ENCODE measurements around the gene NDUFB2. TPM values are rescaled to one million over a fixed set of nuclear protein-coding genes. Genes with fewer than 3 reads are reported as not detected.
"Not testable (repeated sequence)": the region's sequence is repeated elsewhere in the genome, so short reads cannot be mapped to it uniquely, and the experiment has no call there.

Gene NDUFB2
- total RNA-seq, 1 experiment from 2014 or later, result 296 TPM

- BruUV-seq (replicated peaks), result no TSS peak
- CTCF ChIA-PET, result no interaction called here
- H3K9me3 ChIP-seq (ENCODE audit: low read length), result no peaks in the 10 kb centered on the region
Measured at GRCh38 chr7:140734729-140735128, 38.2 kb downstream of the NDUFB2 start.

GRCh38 chr7:140738280-140738679, 41.8 kb downstream of the NDUFB2 start:
- H3K4me3 ChIP-seq (ENCODE audit: low read length), result no peak overlapping the region
- intact Hi-C loops (cut with micrococcal nuclease), result no loop called here
- no peaks in the 10 kb centered on the region for H3K4me1 ChIP-seq (ENCODE audit: insufficient read depth, low read length)
- no peak for TF ChIP-seq EZH2phosphoT487 (IDR thresholded peaks at IDR 0.05; ENCODE audit: borderline replicate concordance, low read length)
- no peaks in the 10 kb centered on the region for H3K9me3 ChIP-seq (ENCODE audit: low read length)
- H3K79me2 ChIP-seq (ENCODE audit: low read length), result no peaks in the 10 kb centered on the region
- ChIA-PET CTCF (no interaction called here), POLR2A (ENCODE audit: unreplicated experiment) (no interaction called here)
- ATAC-seq (no peak), DNase-seq (no peak)
- H2AFZ ChIP-seq (ENCODE audit: low read length), result no peak overlapping the region
- H3K27me3 ChIP-seq (ENCODE audit: low read length), result no peaks in the 10 kb centered on the region
- H3K9ac ChIP-seq (ENCODE audit: low read length), result no peak overlapping the region
- H3K9me2 ChIP-seq (replicated peaks; ENCODE audit: low read length), result no peaks in the 10 kb centered on the region
- H3K36me3 ChIP-seq (ENCODE audit: low read depth, low read length), result no peaks in the 10 kb centered on the region
- no peak overlapping the region for H3K27ac ChIP-seq (ENCODE audit: low read length)
- no peaks in the 10 kb centered on the region for H3F3A ChIP-seq (ENCODE audit: low read length, unreplicated experiment)
- H3K4me2 ChIP-seq (ENCODE audit: low read length), result no peak overlapping the region
- no TSS peak for BruUV-seq (replicated peaks)
- no peaks in the 10 kb centered on the region for H4K20me1 ChIP-seq (ENCODE audit: low read length)

More at GRCh38 chr7:140734729-140735128, 38.2 kb downstream of the NDUFB2 start:
- POLR2A ChIA-PET (ENCODE audit: unreplicated experiment), result no interaction called here
- Histone ChIP-seq H3K4me2 (ENCODE audit: low read length) (no peak overlapping the region), H2AFZ (ENCODE audit: low read length) (no peak overlapping the region), H3K4me1 (ENCODE audit: insufficient read depth, low read length) (no peaks in the 10 kb centered on the region), H3K9me2 (replicated peaks; ENCODE audit: low read length) (no peaks in the 10 kb centered on the region), H3K36me3 (ENCODE audit: low read depth, low read length) (no peaks in the 10 kb centered on the region), H3K27ac (ENCODE audit: low read length) (no peak overlapping the region), H3K4me3 (ENCODE audit: low read length) (no peak overlapping the region), H3K9ac (ENCODE audit: low read length) (no peak overlapping the region), H4K20me1 (ENCODE audit: low read length) (no peaks in the 10 kb centered on the region), H3F3A (ENCODE audit: low read length, unreplicated experiment) (no peaks in the 10 kb centered on the region), H3K27me3 (ENCODE audit: low read length) (no peaks in the 10 kb centered on the region), H3K79me2 (ENCODE audit: low read length) (no peaks in the 10 kb centered on the region)
- intact Hi-C loops (cut with micrococcal nuclease), result no loop called here
- no peak for ATAC-seq
- no peak for DNase-seq
- TF ChIP-seq CTCF (conservative IDR thresholded peaks at IDR 0.05; ENCODE audit: low read depth, low read length) (no peak), EZH2phosphoT487 (IDR thresholded peaks at IDR 0.05; ENCODE audit: borderline replicate concordance, low read length) (no peak), EZH2 (IDR thresholded peaks at IDR 0.05; ENCODE audit: low read length, unreplicated experiment) (no peak)

- H3F3A ChIP-seq (ENCODE audit: low read length, unreplicated experiment); POLR2A ChIA-PET (ENCODE audit: unreplicated experiment); H3K27me3 ChIP-seq (ENCODE audit: low read length); BruUV-seq (replicated peaks); CTCF ChIA-PET; H3K4me1 ChIP-seq (ENCODE audit: insufficient read depth, low read length); DNase-seq; intact Hi-C loops (cut with micrococcal nuclease); H3K4me3 ChIP-seq (ENCODE audit: low read length); H3K9me2 ChIP-seq (replicated peaks; ENCODE audit: low read length); H3K36me3 ChIP-seq (ENCODE audit: low read depth, low read length); H3K9ac ChIP-seq (ENCODE audit: low read length); H3K9me3 ChIP-seq (ENCODE audit: low read length); H3K4me2 ChIP-seq (ENCODE audit: low read length); H3K27ac ChIP-seq (ENCODE audit: low read length); ATAC-seq; H3K79me2 ChIP-seq (ENCODE audit: low read length); H4K20me1 ChIP-seq (ENCODE audit: low read length); H2AFZ ChIP-seq (ENCODE audit: low read length): not testable (repeated sequence)
Measured at GRCh38 chr7:140743255-140743654, 46.7 kb downstream of the NDUFB2 start.

GRCh38 chr7:140744005-140744404, 47.5 kb downstream of the NDUFB2 start:
- intact Hi-C loops (cut with micrococcal nuclease), result no loop called here
- Histone ChIP-seq H3K9me3 (ENCODE audit: low read length) (no peaks in the 10 kb centered on the region), H3K27me3 (ENCODE audit: low read length) (no peaks in the 10 kb centered on the region), H3K27ac (ENCODE audit: low read length) (no peak overlapping the region), H3K9ac (ENCODE audit: low read length) (no peak overlapping the region), H4K20me1 (ENCODE audit: low read length) (no peaks in the 10 kb centered on the region), H3K36me3 (ENCODE audit: low read depth, low read length) (no peaks in the 10 kb centered on the region), H3K4me1 (ENCODE audit: insufficient read depth, low read length) (no peaks in the 10 kb centered on the region), H3F3A (ENCODE audit: low read length, unreplicated experiment) (no peaks in the 10 kb centered on the region), H2AFZ (ENCODE audit: low read length) (no peak overlapping the region), H3K9me2 (replicated peaks; ENCODE audit: low read length) (no peaks in the 10 kb centered on the region), H3K79me2 (ENCODE audit: low read length) (no peaks in the 10 kb centered on the region), H3K4me2 (ENCODE audit: low read length) (no peak overlapping the region), H3K4me3 (ENCODE audit: low read length) (no peak overlapping the region)
- CTCF ChIA-PET, result no interaction called here
- ATAC-seq, result no peak
- no peak for DNase-seq
- TF ChIP-seq EZH2 (IDR thresholded peaks at IDR 0.05; ENCODE audit: low read length, unreplicated experiment) (no peak), EZH2phosphoT487 (IDR thresholded peaks at IDR 0.05; ENCODE audit: borderline replicate concordance, low read length) (no peak), CTCF (conservative IDR thresholded peaks at IDR 0.05; ENCODE audit: low read depth, low read length) (no peak)
- POLR2A ChIA-PET (ENCODE audit: unreplicated experiment), result no interaction called here
- no TSS peak for BruUV-seq (replicated peaks)
